C4-2B (cell line): ENCODE measurements around the gene DGKD.

Experiments used
- CTCF ChIP-seq: fragments of 450-650 bp; conservative IDR thresholded peaks from 2 replicates; pipeline ENCODE4 v1.5.1; 2017; ENCODE audit warnings: mild to moderate bottlenecking
- ZFX ChIP-seq: fragments of 450-650 bp; IDR thresholded peaks from 2 replicates; pipeline ENCODE4 v1.6.1; 2017

- no peak for TF ChIP-seq CTCF
- TF ChIP-seq ZFX: no peak
Observed at GRCh38 chr2:233369462-233369861, 15.2 kb downstream of the DGKD start.
